Brain microvascular endothelial cell (primary cell): ENCODE results near the gene MASTL.
A peak's percentile ranks its signal among the peaks of the same experiment; 100 is the strongest.

Experiments used
- DNase-seq: peaks from one replicate; pipeline ENCODE4 v3.0.0-alpha.2; 2020
- H3K27ac ChIP-seq: fragments of 250-450 bp; sonication (Bioruptor Pico); 2 replicates; pipeline ENCODE4 v1.5.1; 2020; ENCODE audit warnings: mild to moderate bottlenecking, moderate library complexity
- H3K27me3 ChIP-seq: fragments of 250-450 bp; sonication (Bioruptor Pico); replicated peaks from 2 replicates; pipeline ENCODE4 v1.5.1; 2020; ENCODE audit warnings: mild to moderate bottlenecking
- H3K36me3 ChIP-seq: fragments of 250-450 bp; sonication (Bioruptor Pico); replicated peaks from 2 replicates; pipeline ENCODE4 v1.5.1; 2020; ENCODE audit warnings: mild to moderate bottlenecking
- H3K4me3 ChIP-seq: 2 replicates; pipeline ENCODE4 v1.5.1; 2011; ENCODE audit warnings: low read depth, mild to moderate bottlenecking, control low read depth, low read length, moderate library complexity
- in situ Hi-C: cut with HindIII; loops from 2 replicates; pipeline ENCODE4 v1.10.0; 2017; ENCODE audit warnings: low sequenced_read_pairs, low pct_ligation_motif_present
- TF ChIP-seq, protein P1 (sequence below): IDR thresholded peaks from 2 replicates; pipeline ENCODE4 v1.5.1; 2011; ENCODE audit warnings: low read depth, mild to moderate bottlenecking, moderate library complexity, low read length, control low read depth, inconsistent platforms; ENCODE audit errors: missing control alignments

The MASTL gene

GRCh38 chr10:27157150-27157549, 2.0 kb downstream of the MASTL start:
- no peak for DNase-seq
- in situ Hi-C loops = no loop called here
- Histone ChIP-seq H3K4me3 (peak overlapping the region; percentile 12), H3K27ac (peak overlapping the region; percentile 15), H3K36me3 (peaks cover 2% of the 10 kb centered on the region), H3K27me3 (no peaks in the 10 kb centered on the region)
- TF ChIP-seq, protein P1, sequence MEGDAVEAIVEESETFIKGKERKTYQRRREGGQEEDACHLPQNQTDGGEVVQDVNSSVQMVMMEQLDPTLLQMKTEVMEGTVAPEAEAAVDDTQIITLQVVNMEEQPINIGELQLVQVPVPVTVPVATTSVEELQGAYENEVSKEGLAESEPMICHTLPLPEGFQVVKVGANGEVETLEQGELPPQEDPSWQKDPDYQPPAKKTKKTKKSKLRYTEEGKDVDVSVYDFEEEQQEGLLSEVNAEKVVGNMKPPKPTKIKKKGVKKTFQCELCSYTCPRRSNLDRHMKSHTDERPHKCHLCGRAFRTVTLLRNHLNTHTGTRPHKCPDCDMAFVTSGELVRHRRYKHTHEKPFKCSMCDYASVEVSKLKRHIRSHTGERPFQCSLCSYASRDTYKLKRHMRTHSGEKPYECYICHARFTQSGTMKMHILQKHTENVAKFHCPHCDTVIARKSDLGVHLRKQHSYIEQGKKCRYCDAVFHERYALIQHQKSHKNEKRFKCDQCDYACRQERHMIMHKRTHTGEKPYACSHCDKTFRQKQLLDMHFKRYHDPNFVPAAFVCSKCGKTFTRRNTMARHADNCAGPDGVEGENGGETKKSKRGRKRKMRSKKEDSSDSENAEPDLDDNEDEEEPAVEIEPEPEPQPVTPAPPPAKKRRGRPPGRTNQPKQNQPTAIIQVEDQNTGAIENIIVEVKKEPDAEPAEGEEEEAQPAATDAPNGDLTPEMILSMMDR = no peak

DNA sequence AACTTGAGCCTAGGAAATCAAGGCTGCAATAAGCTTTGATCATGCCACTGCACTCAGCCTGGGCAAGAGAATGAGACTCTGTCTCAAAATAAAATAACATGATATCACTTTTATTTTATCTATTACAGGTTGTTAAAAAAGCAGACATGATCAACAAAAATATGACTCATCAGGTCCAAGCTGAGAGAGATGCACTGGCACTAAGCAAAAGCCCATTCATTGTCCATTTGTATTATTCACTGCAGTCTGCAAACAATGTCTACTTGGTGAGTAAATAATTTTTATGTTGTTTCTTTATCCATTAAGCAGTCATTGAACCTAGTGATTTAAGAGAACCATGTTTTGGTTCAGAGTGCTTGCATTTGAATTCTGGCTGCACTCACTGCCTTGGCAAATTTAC, 3.3 kb downstream of the MASTL start:
- DNase-seq = peak; percentile 3
- in situ Hi-C loops = no loop called here
- no peaks in the 10 kb centered on the region for H3K27me3 ChIP-seq
- no peak overlapping the region for H3K4me3 ChIP-seq
- TF ChIP-seq, protein P1 = no peak
- no peak overlapping the region for H3K27ac ChIP-seq
- peaks cover 9% of the 10 kb centered on the region for H3K36me3 ChIP-seq

DNA sequence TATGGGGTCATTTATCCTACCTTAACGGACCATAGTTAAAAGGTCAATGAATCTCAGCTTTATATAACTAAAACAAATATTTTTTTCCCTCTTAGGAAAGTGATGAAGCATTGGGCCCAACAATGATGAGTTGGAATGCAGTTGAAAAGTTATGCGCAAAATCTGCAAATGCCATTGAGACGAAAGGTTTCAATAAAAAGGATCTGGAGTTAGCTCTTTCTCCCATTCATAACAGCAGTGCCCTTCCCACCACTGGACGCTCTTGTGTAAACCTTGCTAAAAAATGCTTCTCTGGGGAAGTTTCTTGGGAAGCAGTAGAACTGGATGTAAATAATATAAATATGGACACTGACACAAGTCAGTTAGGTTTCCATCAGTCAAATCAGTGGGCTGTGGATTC, 14.7 kb downstream of the MASTL start:
- no peak for DNase-seq
- no peak overlapping the region for H3K4me3 ChIP-seq
- H3K27me3 ChIP-seq = no peaks in the 10 kb centered on the region
- TF ChIP-seq, protein P1 = no peak
- in situ Hi-C loops = no loop called here
- no peak overlapping the region for H3K27ac ChIP-seq
- H3K36me3 ChIP-seq = peaks cover 23% of the 10 kb centered on the region

- in situ Hi-C loops = no loop called here
- Histone ChIP-seq H3K27ac (no peak overlapping the region), H3K36me3 (peaks cover 6% of the 10 kb centered on the region), H3K27me3 (no peaks in the 10 kb centered on the region), H3K4me3 (no peak overlapping the region)
- no peak for DNase-seq
- TF ChIP-seq, protein P1 = no peak
Observed at GRCh38 chr10:27188259-27188658, 33.1 kb downstream of the MASTL start.

GRCh38 chr10:27188897-27189296, 33.7 kb downstream of the MASTL start:
- Histone ChIP-seq H3K27me3 (no peaks in the 10 kb centered on the region), H3K4me3 (no peak overlapping the region), H3K27ac (no peak overlapping the region), H3K36me3 (peaks cover 6% of the 10 kb centered on the region)
- TF ChIP-seq, protein P1 = no peak
- no peak for DNase-seq
- in situ Hi-C loops = no loop called here

DNA sequence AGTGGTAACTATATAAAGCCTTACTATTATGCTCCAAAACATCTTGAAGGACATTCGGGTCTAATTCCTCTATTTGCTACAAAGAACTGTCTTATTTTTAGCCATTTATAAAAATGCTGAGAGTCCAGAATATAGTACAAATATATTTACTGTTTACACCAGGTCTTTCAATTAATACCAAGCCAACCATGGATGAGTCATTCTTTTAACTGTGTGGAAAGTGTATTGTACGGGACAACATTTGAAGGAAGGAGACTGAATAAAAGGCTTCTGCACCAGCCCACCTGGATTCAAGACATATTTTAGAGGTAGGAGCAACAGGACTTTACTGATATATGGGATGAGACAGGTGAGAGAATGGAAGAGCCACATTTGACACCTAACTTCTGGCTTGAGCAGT, 35.4 kb downstream of the MASTL start:
- in situ Hi-C loops = no loop called here
- Histone ChIP-seq H3K27me3 (no peaks in the 10 kb centered on the region), H3K27ac (no peak overlapping the region), H3K4me3 (no peak overlapping the region), H3K36me3 (peaks cover 6% of the 10 kb centered on the region)
- TF ChIP-seq, protein P1 = no peak
- DNase-seq = no peak
